ENCODE data around the gene C3orf22.

DNA sequence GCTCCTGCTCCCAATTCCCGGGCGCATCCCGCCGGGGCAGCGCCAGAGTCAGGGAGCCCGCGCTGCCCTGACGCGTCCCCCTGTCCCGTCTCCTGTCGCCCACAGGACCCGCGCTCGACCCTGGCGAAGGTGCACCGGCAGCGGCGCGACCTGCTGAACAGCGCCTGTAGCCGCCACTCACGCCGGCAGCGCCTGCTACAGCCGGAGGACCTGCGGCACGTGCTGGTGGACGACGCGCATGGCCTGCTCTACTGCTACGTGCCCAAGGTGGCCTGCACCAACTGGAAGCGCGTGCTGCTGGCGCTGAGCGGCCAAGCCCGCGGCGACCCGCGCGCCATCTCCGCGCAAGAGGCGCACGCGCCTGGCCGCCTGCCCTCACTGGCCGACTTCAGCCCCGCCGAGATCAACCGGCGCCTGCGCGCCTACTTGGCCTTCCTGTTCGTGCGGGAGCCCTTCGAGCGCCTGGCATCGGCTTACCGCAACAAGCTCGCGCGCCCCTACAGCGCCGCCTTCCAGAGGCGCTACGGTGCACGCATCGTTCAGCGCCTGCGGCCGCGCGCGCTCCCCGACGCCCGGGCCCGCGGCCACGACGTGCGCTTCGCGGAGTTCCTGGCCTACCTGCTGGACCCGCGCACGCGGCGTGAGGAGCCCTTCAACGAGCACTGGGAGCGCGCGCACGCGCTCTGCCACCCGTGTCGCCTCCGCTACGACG, 16.9 kb downstream of the C3orf22 start:
- no peak for TF ChIP-seq EZH2phosphoT487 (IDR thresholded peaks at IDR 0.05; ENCODE audit: low read depth)
- TF ChIP-seq, protein P1, sequence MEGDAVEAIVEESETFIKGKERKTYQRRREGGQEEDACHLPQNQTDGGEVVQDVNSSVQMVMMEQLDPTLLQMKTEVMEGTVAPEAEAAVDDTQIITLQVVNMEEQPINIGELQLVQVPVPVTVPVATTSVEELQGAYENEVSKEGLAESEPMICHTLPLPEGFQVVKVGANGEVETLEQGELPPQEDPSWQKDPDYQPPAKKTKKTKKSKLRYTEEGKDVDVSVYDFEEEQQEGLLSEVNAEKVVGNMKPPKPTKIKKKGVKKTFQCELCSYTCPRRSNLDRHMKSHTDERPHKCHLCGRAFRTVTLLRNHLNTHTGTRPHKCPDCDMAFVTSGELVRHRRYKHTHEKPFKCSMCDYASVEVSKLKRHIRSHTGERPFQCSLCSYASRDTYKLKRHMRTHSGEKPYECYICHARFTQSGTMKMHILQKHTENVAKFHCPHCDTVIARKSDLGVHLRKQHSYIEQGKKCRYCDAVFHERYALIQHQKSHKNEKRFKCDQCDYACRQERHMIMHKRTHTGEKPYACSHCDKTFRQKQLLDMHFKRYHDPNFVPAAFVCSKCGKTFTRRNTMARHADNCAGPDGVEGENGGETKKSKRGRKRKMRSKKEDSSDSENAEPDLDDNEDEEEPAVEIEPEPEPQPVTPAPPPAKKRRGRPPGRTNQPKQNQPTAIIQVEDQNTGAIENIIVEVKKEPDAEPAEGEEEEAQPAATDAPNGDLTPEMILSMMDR (IDR thresholded peaks at IDR 0.05; ENCODE audit: low read depth, low read length), result no peak
